ENCODE results near the gene PRSS50.
A peak's percentile ranks its signal among the peaks of the same experiment; 100 is the strongest.

The PRSS50 gene

DNA sequence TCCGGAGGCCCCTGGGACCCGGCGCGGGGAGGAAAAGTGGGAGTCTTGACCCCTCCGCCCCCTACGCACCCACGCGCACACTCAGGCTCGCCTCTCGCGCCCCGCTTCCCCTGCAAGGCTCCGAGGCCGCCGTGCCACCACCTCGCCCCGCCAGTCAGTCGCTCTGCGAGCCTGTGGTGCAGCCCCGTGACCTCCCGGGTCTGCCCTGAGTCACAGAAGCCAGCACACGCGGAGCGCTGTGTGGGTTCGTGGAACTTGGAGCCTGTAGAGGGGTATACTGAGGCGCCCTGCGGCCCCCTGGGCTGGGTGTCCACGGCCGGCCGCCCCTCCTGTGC lies 23.8 kb downstream of the PRSS50 start:
- no peak for DNase-seq (ENCODE audit: low read depth, low spot score)
- peak overlapping the region; percentile 100 for H3K27ac ChIP-seq

DNA sequence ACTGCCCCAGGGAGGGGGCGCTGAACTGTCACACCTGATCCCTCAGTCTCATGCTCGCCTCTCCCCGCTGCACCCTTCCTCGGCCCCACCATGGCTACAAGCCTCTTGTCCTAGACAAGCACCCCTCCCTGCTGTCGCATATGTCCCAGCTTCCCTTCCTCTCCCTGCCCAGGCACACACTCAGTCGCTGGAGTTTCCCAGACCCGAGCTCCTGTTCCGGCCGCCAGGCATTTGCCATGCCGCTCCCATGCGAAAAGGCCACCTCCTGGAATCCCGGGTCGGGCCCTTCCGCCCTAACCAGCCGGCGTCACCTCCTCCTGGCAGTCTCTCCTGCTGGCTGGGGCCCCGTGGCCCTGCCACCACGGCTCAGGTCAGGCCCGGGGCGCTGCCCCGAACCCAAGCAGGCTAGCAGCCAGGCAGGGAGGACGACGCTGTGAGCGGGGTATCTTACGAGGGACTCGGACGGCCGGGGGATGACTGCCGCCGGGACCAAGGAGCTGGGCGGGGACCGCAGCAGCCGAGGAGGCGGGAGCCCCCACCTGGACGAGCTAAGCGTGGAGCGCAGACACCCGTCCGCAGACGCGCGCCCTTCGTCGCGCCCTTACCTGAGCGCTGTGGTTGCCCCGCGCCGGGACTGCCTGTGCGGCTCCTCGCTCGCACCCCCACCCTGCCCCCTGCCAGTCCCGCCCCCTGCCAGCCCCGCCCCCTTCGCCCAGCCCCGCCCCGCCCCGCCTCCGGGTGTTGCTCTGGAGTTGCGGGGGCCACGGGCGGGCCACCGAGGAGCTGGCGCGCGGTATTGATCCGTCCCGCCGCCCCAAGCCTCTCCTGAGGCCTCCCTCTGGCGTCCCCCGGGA lies 24.4 kb downstream of the PRSS50 start, which contains the start of gene ALS2CL:
TSS of gene ALS2CL (minus strand) at position 642 of the 854 bp plus-strand sequence. CDS start 4,239 bp downstream, outside the sequence.
- H3K27ac ChIP-seq = peak within 1 kb of the TSS; percentile 100
- no peak for DNase-seq (ENCODE audit: low read depth, low spot score)

DNA sequence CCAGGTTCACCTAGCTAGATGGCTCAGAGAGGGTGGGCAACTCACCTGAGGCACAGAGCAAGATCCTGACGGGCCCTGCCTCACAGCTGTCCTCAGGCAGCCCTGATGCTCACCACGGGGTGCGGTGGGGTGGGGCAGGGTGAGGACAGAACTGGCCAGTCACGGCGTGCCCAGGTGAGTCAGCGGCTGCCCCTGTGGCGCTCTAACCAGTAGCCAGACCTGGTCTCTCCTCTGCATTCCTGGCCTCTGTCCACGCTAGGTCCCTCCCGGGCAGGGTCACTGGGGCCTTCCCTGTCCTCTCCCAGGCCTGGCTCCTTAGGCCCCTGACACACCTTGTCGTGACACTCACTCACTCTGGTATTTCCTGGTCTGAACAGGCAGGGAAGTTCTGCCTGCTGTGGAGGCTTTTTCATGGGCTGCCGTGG lies 25.1 kb downstream of the PRSS50 start:
- peak; percentile 88 for DNase-seq (ENCODE audit: low read depth, low spot score)
- peak overlapping the region; percentile 100 for H3K27ac ChIP-seq

DNA sequence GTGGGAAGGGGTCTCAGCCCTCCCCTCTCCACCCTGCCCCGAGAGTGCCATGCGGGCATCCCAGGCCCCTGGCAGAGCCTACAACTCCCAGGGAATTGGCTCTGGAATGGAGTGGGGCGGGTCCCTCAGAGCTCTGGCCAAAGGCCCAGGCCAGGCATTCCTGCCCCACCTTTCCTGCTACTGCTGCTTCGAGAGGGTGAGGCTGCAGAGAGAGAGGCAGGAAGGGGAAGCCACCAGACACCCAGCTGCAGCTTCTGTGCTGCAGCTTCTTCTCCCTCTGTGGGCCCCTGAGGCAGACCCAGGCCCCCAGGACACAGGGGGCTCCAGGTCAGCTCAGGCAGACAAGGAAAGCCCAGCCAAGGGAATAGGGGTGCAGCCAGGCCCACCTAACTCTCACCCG lies 26.9 kb downstream of the PRSS50 start:
- peak overlapping the region; percentile 100 for H3K27ac ChIP-seq
- DNase-seq (ENCODE audit: low read depth, low spot score) = no peak

DNA sequence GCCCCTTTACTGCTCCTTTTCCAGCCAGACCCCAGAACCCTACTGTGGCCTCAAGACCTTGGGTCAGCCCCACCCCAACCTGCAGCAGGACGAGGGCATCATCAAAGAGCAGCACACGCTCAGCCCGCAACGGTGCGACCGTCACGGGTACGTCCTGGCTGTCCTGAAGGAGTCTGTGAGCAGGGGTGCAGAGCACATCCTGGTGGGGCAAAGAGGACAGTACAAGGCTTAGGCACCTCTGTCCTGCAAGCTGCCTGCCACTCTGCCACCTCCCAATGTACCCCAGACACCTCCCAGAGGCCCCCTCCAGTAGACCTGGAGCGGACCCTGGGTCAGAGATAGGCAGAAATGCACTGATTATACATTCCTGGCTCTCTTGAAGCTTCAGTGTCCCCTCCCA lies 32.2 kb downstream of the PRSS50 start:
- no peak for DNase-seq (ENCODE audit: low read depth, low spot score)
- no peak overlapping the region for H3K27ac ChIP-seq

DNA sequence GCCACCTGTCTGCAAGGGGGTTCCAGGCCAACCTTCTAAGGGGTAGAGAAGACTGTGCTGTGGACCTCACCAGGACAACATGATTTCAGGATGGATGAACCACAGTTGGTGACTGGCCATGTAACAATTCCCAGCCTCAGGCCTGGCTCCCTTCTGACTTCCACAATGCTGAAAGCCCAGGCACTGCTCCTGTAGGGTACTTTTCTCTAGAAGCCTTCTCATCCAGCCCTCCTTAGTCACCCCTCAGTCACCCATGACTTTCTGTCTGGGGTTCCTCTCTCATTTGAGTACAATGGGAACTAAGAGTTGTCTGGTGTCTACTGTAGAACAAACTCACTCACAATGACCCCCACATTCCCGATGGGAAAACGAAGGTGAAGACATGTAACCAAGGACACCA lies 32.8 kb downstream of the PRSS50 start:
- DNase-seq (ENCODE audit: low read depth, low spot score) = no peak
- H3K27ac ChIP-seq = no peak overlapping the region

DNA sequence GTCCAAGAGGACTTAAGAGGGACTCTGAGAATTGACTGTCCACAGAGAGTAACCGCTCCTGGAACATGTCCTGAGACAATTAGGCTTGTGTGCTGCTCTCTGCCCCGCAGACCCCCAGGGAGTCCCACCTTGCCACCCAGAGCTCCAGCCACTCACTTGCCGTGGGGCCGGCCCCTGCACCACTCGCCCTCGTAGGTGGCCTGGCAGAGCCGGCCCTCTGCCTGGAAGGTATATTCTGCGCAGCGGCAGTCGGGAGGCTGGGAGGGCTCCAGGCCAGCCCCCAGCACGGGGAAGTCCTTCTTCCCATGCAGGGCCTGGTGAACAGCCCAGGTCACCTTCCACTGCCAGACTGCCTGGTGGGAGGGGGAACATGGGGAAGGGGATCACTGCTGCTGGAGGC lies 34.7 kb downstream of the PRSS50 start:
- no peak for DNase-seq (ENCODE audit: low read depth, low spot score)
- H3K27ac ChIP-seq = no peak overlapping the region

DNA sequence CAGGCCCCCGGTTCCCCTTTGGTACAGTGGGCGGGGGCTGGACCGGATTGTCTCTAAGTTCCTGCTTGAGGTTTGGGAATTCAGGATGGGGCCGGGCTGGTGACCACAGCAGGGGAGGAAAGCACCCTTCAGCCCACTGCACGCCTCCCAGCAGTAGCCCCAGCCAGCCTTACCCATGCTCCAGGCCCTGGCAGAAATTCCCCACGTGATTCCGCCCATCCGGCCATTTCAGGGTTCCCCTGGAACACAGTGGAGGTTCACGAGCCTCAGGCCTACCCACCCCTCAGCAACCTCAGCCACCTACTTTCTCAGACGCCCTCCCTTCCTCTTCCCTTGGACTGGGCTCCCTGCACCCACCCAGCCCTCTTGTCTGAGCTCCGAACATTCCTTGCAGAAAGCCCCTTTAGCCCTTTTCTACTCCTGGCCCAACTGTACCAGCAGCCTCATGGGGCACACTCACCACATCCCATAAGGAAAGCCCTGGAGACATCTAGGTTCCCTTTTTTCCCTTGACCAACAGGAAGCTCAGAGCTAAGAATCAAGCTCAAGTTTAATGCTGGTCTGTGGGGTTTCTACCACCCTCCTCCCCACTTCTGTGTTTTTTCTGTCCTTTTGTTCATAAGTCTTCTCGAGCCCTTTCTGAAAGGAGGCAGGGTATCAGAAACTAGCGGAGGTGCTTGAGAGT lies 35.7 kb downstream of the PRSS50 start:
- H3K27ac ChIP-seq = no peak overlapping the region

DNA sequence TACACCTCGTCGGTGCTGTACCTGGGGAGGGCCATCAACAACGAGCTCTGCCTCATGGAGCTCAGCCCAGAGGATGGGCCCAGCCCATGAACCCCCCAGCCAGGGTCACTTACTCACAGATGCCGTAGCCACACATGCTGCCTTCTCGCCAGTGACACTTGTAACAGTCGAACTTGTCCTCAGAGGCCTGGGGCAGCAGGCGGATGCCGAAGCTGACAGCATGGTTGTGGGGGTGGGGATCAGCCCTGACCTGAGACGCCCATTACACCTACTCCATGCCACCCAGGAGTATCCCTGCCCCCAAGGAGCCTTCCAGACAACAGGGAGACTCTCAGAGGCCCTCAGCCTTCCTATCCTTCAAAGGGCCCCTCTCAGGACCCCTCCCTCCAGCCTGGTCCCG lies 36.3 kb downstream of the PRSS50 start:
- H3K27ac ChIP-seq = no peak overlapping the region
- no peak for DNase-seq (ENCODE audit: low read depth, low spot score)

More for the DNA sequence above, 35.7 kb downstream of the PRSS50 start:
- no peak for DNase-seq (ENCODE audit: low read depth, low spot score)

DNA sequence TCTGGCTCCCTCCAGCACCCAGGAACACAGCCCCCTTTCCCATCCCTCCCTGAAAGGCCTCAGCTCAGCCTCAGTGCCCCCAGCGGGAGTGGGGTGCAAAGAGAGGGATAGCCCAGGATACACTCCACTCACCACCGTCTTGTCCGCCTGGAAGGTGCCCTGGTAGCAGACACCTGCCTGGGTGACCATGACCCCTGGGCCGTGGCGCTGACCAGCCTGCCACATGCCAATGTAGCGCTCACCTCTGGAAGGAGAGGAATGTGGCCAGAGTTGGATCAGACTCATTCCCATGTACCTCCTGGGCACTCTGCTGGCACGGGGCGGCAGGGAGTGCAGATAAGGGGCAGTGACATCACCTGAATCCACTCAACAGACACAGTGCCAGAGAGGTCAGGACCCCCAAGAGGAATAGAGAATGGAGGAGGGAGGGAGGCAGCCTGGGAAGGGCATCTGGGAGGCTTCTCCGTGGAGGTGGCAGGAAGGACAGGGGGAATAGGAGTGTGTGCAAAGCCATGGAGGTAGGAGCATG lies 37.3 kb downstream of the PRSS50 start:
- H3K27ac ChIP-seq = no peak overlapping the region
- DNase-seq (ENCODE audit: low read depth, low spot score) = no peak

DNA sequence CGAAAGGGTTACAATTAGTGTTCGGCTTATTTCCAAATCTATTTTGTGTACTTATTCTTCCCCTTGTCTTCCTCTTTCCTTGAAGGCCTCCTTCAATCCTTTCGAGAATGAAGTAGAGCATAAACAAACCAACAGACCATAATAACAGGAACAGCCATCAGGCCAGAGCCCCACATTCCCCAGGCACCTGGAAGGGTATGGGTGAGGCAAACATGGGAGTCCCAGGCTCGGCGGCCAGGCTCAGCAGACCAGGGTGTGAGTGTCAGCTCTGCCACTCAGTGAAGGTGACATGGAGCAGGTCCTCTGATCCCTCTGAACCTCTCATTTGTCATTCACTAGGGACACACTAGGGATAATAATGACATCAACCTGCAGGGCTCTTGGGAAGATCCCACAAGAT lies 38.0 kb downstream of the PRSS50 start:
- no peak for DNase-seq (ENCODE audit: low read depth, low spot score)
- H3K27ac ChIP-seq = no peak overlapping the region

DNA sequence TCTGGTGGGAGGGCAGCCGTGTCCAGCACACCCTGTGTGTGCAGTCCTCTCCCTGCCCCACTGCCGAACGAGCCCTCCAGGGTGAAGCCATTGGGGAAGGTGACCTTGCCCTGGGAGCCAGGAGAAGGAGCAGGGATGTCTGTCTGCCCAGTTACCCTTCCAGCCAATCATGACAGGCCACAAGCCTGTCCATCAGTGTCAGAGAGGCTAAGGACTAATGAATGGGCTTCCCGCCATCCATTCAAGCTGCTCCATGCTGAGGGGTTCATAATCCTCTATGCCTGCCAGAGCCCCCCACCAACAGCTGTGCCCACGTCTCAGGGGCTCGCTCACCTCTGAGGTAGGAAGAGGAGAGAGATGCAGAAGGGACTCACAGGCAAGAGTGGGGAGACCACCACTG lies 39.4 kb downstream of the PRSS50 start:
- DNase-seq (ENCODE audit: low read depth, low spot score) = no peak
- no peak overlapping the region for H3K27ac ChIP-seq

DNA sequence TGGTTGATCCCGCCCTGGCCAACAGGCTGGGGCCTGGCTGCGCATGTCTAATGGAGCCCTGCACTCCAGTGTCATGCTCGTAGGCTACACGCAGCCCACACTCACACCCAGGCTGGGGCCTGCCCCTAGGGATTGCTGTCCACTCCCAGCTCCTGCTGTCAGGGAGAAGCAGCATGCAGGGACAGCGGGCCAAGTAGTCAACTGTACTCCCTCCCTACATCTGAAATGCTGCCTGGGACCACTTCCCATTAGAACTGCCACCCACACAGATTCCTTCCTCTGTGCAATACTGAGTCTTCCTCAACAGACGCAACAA lies 40.3 kb downstream of the PRSS50 start:
- no peak overlapping the region for H3K27ac ChIP-seq
- no peak for DNase-seq (ENCODE audit: low read depth, low spot score)

DNA sequence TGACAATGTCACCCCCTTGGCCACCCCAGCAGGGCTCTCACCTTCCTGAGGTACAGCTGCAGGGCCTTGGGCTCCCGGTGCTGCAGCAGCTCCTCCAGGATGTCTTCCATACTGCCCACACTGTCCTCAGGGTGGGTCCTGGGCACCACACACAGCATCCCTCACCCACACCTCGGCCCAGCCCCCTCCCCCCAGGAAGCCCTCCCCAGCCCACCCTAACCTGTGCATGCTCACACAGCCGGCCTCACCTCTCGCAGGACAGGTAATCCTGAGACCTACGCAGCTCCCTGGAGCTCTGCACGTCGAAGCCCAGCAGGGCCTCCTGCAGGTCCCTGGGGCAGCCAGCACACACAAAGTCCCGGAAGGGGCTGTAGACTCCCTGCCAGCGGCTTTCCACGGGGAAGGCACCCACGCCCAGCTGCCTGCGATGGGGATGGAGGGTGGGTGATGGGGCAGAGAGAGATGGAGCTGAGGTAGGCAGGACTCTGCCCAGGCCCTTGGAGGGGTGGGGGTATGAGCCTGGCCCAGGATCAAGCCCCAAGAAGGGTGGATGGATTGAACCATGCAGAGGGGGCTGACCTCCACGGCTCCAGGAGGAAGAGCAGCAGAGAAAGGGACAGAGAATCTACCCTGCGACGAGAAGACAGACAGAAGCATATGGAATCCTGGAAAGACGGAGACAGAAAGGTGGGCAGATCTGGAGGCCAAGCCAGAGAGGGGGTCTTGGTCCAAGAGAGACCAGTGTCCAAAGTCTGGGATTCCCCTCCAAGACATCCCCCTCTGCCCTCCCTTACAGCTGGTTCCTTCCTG lies 40.9 kb downstream of the PRSS50 start:
- DNase-seq (ENCODE audit: low read depth, low spot score) = no peak
- H3K27ac ChIP-seq = no peak overlapping the region

DNA sequence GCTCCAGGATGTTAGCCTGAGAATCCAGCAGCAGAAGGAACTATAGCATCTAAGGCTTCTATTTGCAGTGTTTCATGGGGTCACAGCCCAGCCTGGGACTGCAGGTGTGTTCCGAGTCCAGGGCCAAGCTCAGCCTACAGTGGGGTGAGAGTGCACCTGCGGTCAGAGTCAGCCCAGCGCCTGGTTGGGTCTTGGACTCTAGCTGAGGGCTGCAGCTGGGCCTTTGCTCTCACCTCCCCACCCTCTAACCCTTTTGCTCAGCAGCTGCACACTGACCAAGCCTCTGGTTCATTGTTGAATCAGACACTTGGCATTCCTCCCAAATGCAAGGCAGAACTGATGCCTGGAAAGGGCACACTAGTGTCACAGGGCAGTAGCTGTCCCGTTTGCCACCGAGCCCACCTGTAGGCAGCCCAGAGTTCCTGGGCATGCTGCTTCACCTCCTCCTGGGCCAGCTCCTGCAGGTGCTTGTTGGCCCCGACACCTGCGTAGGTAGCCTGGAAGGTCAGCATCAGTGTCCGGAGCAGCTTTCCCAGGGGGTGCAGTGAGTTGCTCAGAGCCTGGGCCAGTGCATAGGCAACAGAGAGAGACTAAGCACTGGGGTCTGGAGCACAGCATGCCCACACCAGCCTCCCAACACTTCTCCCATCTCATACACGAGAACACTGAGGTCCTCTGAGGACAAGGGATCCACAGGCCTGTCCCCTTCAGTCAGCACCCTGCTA lies 41.7 kb downstream of the PRSS50 start:
- H3K27ac ChIP-seq = no peak overlapping the region
- DNase-seq (ENCODE audit: low read depth, low spot score) = no peak

DNA sequence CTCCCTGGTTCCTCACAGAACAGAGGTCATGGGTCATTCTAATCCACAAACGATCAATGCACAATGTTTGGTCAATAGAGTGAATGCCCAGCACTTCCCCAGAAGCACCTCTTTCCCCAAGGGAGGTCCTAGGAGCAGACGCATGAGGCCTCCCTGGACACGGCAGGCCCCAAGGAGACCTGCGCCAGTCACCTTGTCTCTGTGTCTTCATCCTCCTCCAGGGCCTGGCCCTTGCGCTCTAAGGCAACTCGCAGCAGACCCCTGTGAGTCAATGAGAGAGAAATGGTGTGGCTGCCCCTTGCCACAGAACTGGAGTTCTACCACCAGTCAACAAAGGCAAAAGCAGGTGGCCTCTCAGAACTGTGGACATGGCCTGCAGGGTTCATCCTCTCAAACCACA lies 42.2 kb downstream of the PRSS50 start:
- H3K27ac ChIP-seq = no peak overlapping the region
- no peak for DNase-seq (ENCODE audit: low read depth, low spot score)

DNA sequence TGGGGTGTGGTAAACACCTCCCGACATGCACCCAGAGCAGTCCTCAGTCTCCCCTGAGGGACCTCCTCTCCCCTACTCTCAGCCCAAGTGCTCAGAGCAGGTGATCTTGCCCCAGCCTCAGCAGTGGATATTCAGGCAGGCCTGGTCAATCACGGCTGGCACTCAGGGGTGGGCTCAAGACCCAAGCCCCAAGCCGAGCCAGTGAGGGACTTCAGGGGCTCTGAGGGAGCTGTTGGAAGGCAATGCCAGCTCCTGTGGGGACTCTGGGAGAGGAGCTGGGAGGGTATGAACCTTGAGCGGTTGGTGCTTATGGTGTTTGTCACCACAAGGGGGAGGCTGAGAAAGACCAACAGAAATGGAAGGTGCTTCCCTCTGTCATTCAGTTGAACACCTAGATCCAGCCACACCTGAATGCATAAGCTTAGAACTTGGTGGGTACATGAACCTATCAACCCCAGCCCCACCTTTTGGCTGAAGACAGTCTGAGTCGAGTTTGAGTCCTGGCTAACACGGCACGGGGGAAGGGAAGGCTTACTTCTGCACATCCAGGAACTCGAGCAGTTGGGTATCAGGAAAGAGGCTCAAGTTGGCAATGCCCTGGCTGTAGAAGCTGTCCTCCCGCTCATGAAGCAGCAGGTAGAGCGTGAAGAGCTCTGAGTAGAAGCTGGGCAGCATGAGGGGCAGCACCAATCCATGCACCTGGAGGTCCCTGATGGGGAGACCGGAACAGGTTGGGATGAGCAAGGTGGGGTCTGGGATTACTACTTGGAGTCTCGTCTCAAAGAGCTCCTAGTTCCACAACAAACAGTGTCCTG lies 43.4 kb downstream of the PRSS50 start:
- no peak for DNase-seq (ENCODE audit: low read depth, low spot score)
- no peak overlapping the region for H3K27ac ChIP-seq

DNA sequence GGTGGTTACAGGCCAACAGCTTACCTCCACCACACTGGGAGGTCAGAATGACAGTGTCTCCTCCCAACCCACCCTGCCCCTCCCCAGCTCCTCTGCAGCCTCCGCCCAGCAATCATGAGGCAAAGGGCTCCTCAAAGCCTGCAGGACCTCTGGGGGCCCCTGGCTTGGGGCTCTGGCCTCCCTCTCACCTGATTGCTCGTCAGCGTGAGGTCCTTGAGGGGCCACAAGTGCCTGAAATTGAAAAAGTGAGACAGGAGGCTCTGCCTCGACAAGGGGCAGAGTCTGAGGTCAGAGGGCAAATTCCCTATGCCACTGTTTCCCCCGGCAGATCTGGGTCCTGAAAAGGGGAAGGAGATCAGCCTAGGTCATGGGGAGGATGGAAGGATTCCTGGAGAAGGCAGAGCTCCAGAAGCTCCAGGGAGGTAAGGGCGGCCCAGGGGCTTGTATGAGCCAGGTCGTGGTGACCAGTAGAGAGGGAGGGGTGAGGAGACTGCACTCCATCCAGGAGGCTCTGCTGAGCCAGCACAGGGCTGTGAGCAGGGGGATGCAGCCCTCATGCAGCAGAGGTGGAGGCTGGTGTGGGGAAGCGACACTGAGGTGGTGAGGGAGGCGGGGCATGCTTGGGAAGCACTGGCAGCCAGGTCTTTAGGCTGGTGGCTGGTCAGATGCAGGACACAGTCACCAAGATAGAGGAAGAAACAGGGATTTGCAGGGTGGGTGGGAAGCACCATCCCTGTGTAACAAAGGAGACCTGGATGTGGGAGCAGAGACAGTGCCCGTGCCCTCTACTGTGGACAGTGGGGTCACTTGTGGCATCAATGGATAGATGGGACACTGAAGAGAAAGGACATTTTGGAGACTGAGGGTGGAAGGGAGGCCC lies 44.3 kb downstream of the PRSS50 start:
- DNase-seq (ENCODE audit: low read depth, low spot score) = no peak
- H3K27ac ChIP-seq = no peak overlapping the region

DNA sequence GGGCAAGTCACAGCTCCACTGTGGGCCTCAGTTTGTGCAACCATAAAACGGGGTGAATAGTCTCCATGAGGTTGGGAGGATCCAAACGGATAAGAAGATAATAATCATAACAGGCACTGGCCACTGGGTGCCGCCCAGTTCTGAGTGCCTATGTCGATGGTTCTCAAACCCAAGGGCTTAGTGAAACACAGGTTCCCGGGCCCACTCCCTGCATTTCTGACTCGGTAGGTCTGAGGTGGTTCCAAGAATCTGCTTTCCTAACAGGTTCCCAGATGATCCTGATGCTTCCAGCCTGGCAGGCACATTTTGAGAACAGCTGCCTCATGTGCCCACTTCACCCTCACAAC lies 45.3 kb downstream of the PRSS50 start:
- DNase-seq (ENCODE audit: low read depth, low spot score) = no peak
- H3K27ac ChIP-seq = no peak overlapping the region
